Measurements from ENCODE around the gene RPL27. TPM values are rescaled to one million over a fixed set of nuclear protein-coding genes. Genes with fewer than 3 reads are reported as not detected.

The RPL27 gene
- total RNA-seq, 1 experiment from 2014 or later = 513 TPM

DNA sequence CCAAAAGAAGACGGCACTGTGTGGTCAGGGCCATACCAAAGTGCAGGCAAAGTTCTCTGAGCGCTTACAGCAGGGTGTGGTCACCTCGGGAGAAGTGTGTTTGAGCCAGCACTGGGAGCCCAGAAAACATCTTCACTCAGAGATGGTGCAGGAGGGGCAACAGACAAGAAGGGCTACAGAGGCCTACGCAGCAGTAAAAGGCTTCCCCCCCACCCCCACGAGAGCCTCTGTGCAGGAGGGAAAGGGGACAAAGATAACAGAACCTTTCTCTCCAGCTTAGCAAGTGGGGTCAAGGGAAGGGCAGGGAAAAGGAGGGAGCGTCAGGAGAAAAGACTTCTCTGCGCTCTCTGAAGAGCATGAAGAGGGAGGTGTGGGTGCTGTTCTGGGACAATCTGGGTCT is 21.2 kb downstream of the RPL27 start:
- Histone ChIP-seq H3K4me1 (ENCODE audit: control insufficient read depth, insufficient read depth, low read length) (peaks cover 18% of the 10 kb centered on the region), H3K27me3 (ENCODE audit: control insufficient read depth, insufficient read depth, low read length) (no peaks in the 10 kb centered on the region), H3K36me3 (ENCODE audit: control insufficient read depth, insufficient read depth, low read length) (no peaks in the 10 kb centered on the region; the same call in 1 of the 2 replicates), H3K4me3 (ENCODE audit: low read depth in 2 of 2, low read length in 2 of 2) (peak overlapping the region in 1 of 2 experiments; percentile 71; a peak in 3 of 4 replicates), H3K9me3 (ENCODE audit: control insufficient read depth, insufficient read depth, low read depth, low read length) (no peaks in the 10 kb centered on the region), H3K27ac (ENCODE audit: low read length) (peak overlapping the region; percentile 82)
- intact Hi-C loops (cut with micrococcal nuclease; ENCODE audit: unreplicated experiment) (no loop called here), in situ Hi-C loops (cut with HindIII; ENCODE audit: low pct_unique_long_range_greater_than_20kb, low sequenced_read_pairs) (no loop called here)
- no peak for DNase-seq (ENCODE audit: low read depth, low spot score)
- POLR2A ChIA-PET = no interaction called here
- no TSS peak for BruUV-seq (replicated peaks)
- CTCF ChIA-PET = no interaction called here
- TF ChIP-seq TCF7L2 (IDR thresholded peaks at IDR 0.05; ENCODE audit: low read depth, low read length) = no peak
- TF ChIP-seq POLR2AphosphoS5 (IDR thresholded peaks at IDR 0.05; ENCODE audit: low read depth, low read length) = no peak
- TF ChIP-seq SIN3A (IDR thresholded peaks at IDR 0.05; ENCODE audit: borderline replicate concordance, insufficient read depth, low read depth, low read length) = no peak
- TF ChIP-seq REST (IDR thresholded peaks at IDR 0.05; ENCODE audit: insufficient read depth in 1 of 2, low read depth in 2 of 2, low read length in 1 of 2) = no peak
- no peak for TF ChIP-seq CTCF (IDR thresholded peaks at IDR 0.05)
- ATAC-seq = no peak

GRCh38 chr17:43020030-43020621 is 21.9 kb downstream of the RPL27 start:
- ATAC-seq (no peak), DNase-seq (ENCODE audit: low read depth, low spot score) (no peak)
- BruUV-seq (replicated peaks) = TSS peak; percentile 45
- Histone ChIP-seq H3K4me3 (ENCODE audit: low read depth in 2 of 2, low read length in 2 of 2) (peak overlapping the region; percentile 71 to 87), H3K4me1 (ENCODE audit: control insufficient read depth, insufficient read depth, low read length) (peaks cover 14% of the 10 kb centered on the region), H3K27me3 (ENCODE audit: control insufficient read depth, insufficient read depth, low read length) (no peaks in the 10 kb centered on the region), H3K9me3 (ENCODE audit: control insufficient read depth, insufficient read depth, low read depth, low read length) (no peaks in the 10 kb centered on the region), H3K27ac (ENCODE audit: low read length) (peak overlapping the region; percentile 82; the same call in 1 of the 2 replicates), H3K36me3 (ENCODE audit: control insufficient read depth, insufficient read depth, low read length) (no peaks in the 10 kb centered on the region; the same call in 1 of the 2 replicates)
- in situ Hi-C loops (cut with HindIII; ENCODE audit: low pct_unique_long_range_greater_than_20kb, low sequenced_read_pairs) (no loop called here), intact Hi-C loops (cut with micrococcal nuclease; ENCODE audit: unreplicated experiment) (no loop called here)
- CTCF ChIA-PET = no interaction called here
- POLR2A ChIA-PET = no interaction called here
- no peak for TF ChIP-seq SIN3A (IDR thresholded peaks at IDR 0.05; ENCODE audit: borderline replicate concordance, insufficient read depth, low read depth, low read length)
- no peak for TF ChIP-seq CTCF (IDR thresholded peaks at IDR 0.05)
- TF ChIP-seq REST (IDR thresholded peaks at IDR 0.05; ENCODE audit: insufficient read depth in 1 of 2, low read depth in 2 of 2, low read length in 1 of 2) = no peak
- no peak for TF ChIP-seq TCF7L2 (IDR thresholded peaks at IDR 0.05; ENCODE audit: low read depth, low read length)
- no peak for TF ChIP-seq POLR2AphosphoS5 (IDR thresholded peaks at IDR 0.05; ENCODE audit: low read depth, low read length)
